Astrocyte (in vitro differentiated cells and primary cell): ENCODE results near the gene ZNF692. TPM values are rescaled to one million over a fixed set of nuclear protein-coding genes. Genes with fewer than 3 reads are reported as not detected.

ENCODE experiments used
- DNase-seq: peaks from one replicate; pipeline ENCODE4 v3.0.0-alpha.2; 2010; ENCODE audit warnings: low read depth
- FAIRE-seq: peaks from 2 replicates; lab custom pipeline; 2011; peaks lifted over from hg19 to GRCh38; lab: Jason Lieb, UNC
- H2AFZ ChIP-seq: 2 replicates; pipeline ENCODE4 v1.6.0; 2012; ENCODE audit warnings: low read depth, low read length, inconsistent platforms
- H3K27ac ChIP-seq: 2 replicates; pipeline ENCODE4 v1.5.1; 2011; ENCODE audit warnings: low read depth, low read length, inconsistent platforms
- H3K27me3 ChIP-seq: 2 replicates; pipeline ENCODE4 v1.6.0; 2011; ENCODE audit warnings: low read length, inconsistent platforms; ENCODE audit not compliant: insufficient read depth
- H3K36me3 ChIP-seq: 2 replicates; pipeline ENCODE4 v1.5.1; 2011; ENCODE audit warnings: low read length, inconsistent platforms; ENCODE audit not compliant: insufficient read depth
- H3K4me1 ChIP-seq: 2 replicates; pipeline ENCODE4 v1.5.1; 2011; ENCODE audit warnings: low read length, inconsistent platforms; ENCODE audit not compliant: insufficient read depth
- H3K4me2 ChIP-seq: 2 replicates; pipeline ENCODE4 v1.6.0; 2012; ENCODE audit warnings: low read length, inconsistent platforms
- H3K4me3 ChIP-seq: 2 replicates; pipeline ENCODE4 v1.5.1; 2011; ENCODE audit warnings: low read depth, mild to moderate bottlenecking, low read length, inconsistent platforms; ENCODE audit not compliant: insufficient read depth
- H3K79me2 ChIP-seq: 2 replicates; pipeline ENCODE4 v1.6.0; 2012; ENCODE audit warnings: mild to moderate bottlenecking, low read length, inconsistent platforms; ENCODE audit not compliant: insufficient read depth
- H3K9ac ChIP-seq: 2 replicates; pipeline ENCODE4 v1.6.0; 2012; ENCODE audit warnings: mild to moderate bottlenecking, low read length, inconsistent platforms
- H3K9me3 ChIP-seq: 2 replicates; pipeline ENCODE4 v1.5.1; 2012; ENCODE audit warnings: low read depth, mild to moderate bottlenecking, low read length, inconsistent platforms; ENCODE audit not compliant: insufficient read depth
- H4K20me1 ChIP-seq: 2 replicates; pipeline ENCODE4 v1.6.0; 2012; ENCODE audit warnings: low read length, inconsistent platforms; ENCODE audit not compliant: insufficient read depth
- H3K27ac Mint-ChIP-seq: one replicate; pipeline ENCODE4 v1.8.0; 2021; ENCODE audit warnings: mild to moderate bottlenecking, mixed read lengths; ENCODE audit not compliant: unreplicated experiment
- H3K27me3 Mint-ChIP-seq: one replicate; pipeline ENCODE4 v1.8.0; 2021; ENCODE audit warnings: low read depth, mixed read lengths; ENCODE audit not compliant: unreplicated experiment
- H3K36me3 Mint-ChIP-seq: one replicate; pipeline ENCODE4 v1.8.0; 2021; ENCODE audit warnings: low read depth, mixed read lengths; ENCODE audit not compliant: unreplicated experiment
- H3K4me1 Mint-ChIP-seq: one replicate; pipeline ENCODE4 v1.8.0; 2021; ENCODE audit warnings: low read depth, mixed read lengths; ENCODE audit not compliant: unreplicated experiment
- H3K4me3 Mint-ChIP-seq: one replicate; pipeline ENCODE4 v1.8.0; 2021; ENCODE audit warnings: mild to moderate bottlenecking, moderate library complexity, mixed read lengths; ENCODE audit not compliant: unreplicated experiment
- H3K9me3 Mint-ChIP-seq: one replicate; pipeline ENCODE4 v1.8.0; 2021; ENCODE audit warnings: mild to moderate bottlenecking, mixed read lengths; ENCODE audit not compliant: unreplicated experiment
- CTCF ChIP-seq: IDR thresholded peaks from 2 replicates; pipeline ENCODE4 v1.5.1; 2011; ENCODE audit warnings: low read depth, mild to moderate bottlenecking, inconsistent platforms, low read length, moderate library complexity; ENCODE audit not compliant: insufficient read depth
- EZH2 ChIP-seq: IDR thresholded peaks from 2 replicates; pipeline ENCODE4 v1.6.1; 2012; ENCODE audit warnings: mild to moderate bottlenecking, low read length, inconsistent platforms; ENCODE audit not compliant: insufficient read depth
- total RNA-seq: library from RNA; stranded (reverse); gene quantifications from 2 replicates; pipeline ENCODE4 v1.2.1, GENCODE V29; 2021

ZNF692 gene
- total RNA-seq, 1 donor from 2014 or later, result 41.4 TPM

- DNase-seq (no peak), FAIRE-seq (no peak)
- H3K4me2 ChIP-seq, result no peak overlapping the region
- peaks cover 54% of the 10 kb centered on the region for H3K36me3 ChIP-seq
- no peaks in the 10 kb centered on the region for H3K9me3 ChIP-seq
- no peak overlapping the region for H3K9ac ChIP-seq
- H3K27me3 ChIP-seq, result no peaks in the 10 kb centered on the region
- Mint-ChIP-seq H3K9me3 (peaks cover 2% of the 10 kb centered on the region), H3K4me3 (no peak overlapping the region), H3K27me3 (no peaks in the 10 kb centered on the region), H3K4me1 (peaks cover 12% of the 10 kb centered on the region), H3K36me3 (peaks cover 48% of the 10 kb centered on the region), H3K27ac (no peak overlapping the region)
- TF ChIP-seq CTCF (no peak), EZH2 (no peak)
- H3K4me3 ChIP-seq, result no peak overlapping the region
- peaks cover 55% of the 10 kb centered on the region for H4K20me1 ChIP-seq
- H3K4me1 ChIP-seq, result peaks cover 14% of the 10 kb centered on the region
- H3K79me2 ChIP-seq, result peaks cover 55% of the 10 kb centered on the region
- no peak overlapping the region for H3K27ac ChIP-seq
- H2AFZ ChIP-seq, result no peak overlapping the region
Measured at GRCh38 chr1:248816042-248816851, 42.6 kb downstream of the ZNF692 start.

GRCh38 chr1:248815407-248816034, 43.4 kb downstream of the ZNF692 start:
- H3K27me3 ChIP-seq, result no peaks in the 10 kb centered on the region
- TF ChIP-seq EZH2 (no peak), CTCF (no peak)
- no peak overlapping the region for H3K4me3 ChIP-seq
- H3K4me3 Mint-ChIP-seq, result no peak overlapping the region
- peaks cover 4% of the 10 kb centered on the region for H3K4me1 Mint-ChIP-seq
- H3K4me2 ChIP-seq, result no peak overlapping the region
- peaks cover 62% of the 10 kb centered on the region for H4K20me1 ChIP-seq
- peaks cover 52% of the 10 kb centered on the region for H3K36me3 ChIP-seq
- no peak overlapping the region for H3K27ac ChIP-seq
- no peak overlapping the region for H2AFZ ChIP-seq
- no peak overlapping the region for H3K27ac Mint-ChIP-seq
- peaks cover 2% of the 10 kb centered on the region for H3K9me3 Mint-ChIP-seq
- peaks cover 48% of the 10 kb centered on the region for H3K36me3 Mint-ChIP-seq
- H3K79me2 ChIP-seq, result peaks cover 47% of the 10 kb centered on the region
- H3K9ac ChIP-seq, result no peak overlapping the region
- FAIRE-seq (no peak), DNase-seq (no peak)
- H3K4me1 ChIP-seq, result peaks cover 10% of the 10 kb centered on the region
- H3K27me3 Mint-ChIP-seq, result no peaks in the 10 kb centered on the region
- no peaks in the 10 kb centered on the region for H3K9me3 ChIP-seq
